ENCODE results near the gene SOX12.

SOX12 gene

GRCh38 chr20:325045-325888 is at the start of gene SOX12:
Gene SOX12 (plus strand): TSS chr20:325552. CDS start chr20:325925, 373 bp downstream.
- Histone ChIP-seq H3K27ac (peak within 1 kb of the TSS; percentile 90), H3K4me3 (peak within 1 kb of the TSS; percentile 96), H3K9me3 (ENCODE audit: low read depth, low read length) (no peaks in the 10 kb centered on the region), H3K9ac (ENCODE audit: insufficient read length) (peak within 1 kb of the TSS; percentile 76), H3K36me3 (ENCODE audit: insufficient read depth, low read length) (peaks cover 5% of the 10 kb centered on the region; the same call in 1 of the 2 replicates)
- no peak for DNase-seq (ENCODE audit: low read depth, low spot score)
- TF ChIP-seq POLR2AphosphoS5 (IDR thresholded peaks at IDR 0.05; ENCODE audit: borderline replicate concordance, low read depth, low read length) (peak; percentile 54; the same call in 1 of the 2 replicates), FOXP2 (optimal IDR thresholded peaks at IDR 0.05; ENCODE audit: control extremely low read depth, extremely low read length, insufficient read depth) (no peak)

GRCh38 chr20:275791-276190 is 49.6 kb upstream of the SOX12 start:
- Histone ChIP-seq H3K9ac (ENCODE audit: insufficient read length) (no peak overlapping the region), H3K36me3 (ENCODE audit: insufficient read depth, low read length) (no peaks in the 10 kb centered on the region; the same call in 1 of the 2 replicates)
- TF ChIP-seq POLR2AphosphoS5 (IDR thresholded peaks at IDR 0.05; ENCODE audit: borderline replicate concordance, low read depth, low read length): no peak
- TF ChIP-seq FOXP2 (optimal IDR thresholded peaks at IDR 0.05; ENCODE audit: control extremely low read depth, extremely low read length, insufficient read depth): no peak
- TF ChIP-seq EZH2 (IDR thresholded peaks at IDR 0.05): no peak

GRCh38 chr20:276620-277495 is 48.5 kb upstream of the SOX12 start:
- Histone ChIP-seq H3K36me3 (ENCODE audit: insufficient read depth, low read length) (no peaks in the 10 kb centered on the region; the same call in 1 of the 2 replicates), H3K4me3 (no peak overlapping the region), H3K27ac (no peak overlapping the region), H3K9me3 (ENCODE audit: low read depth, low read length) (no peaks in the 10 kb centered on the region), H3K9ac (ENCODE audit: insufficient read length) (no peak overlapping the region)
- DNase-seq (ENCODE audit: low read depth, low spot score): no peak
- no peak for TF ChIP-seq EZH2 (IDR thresholded peaks at IDR 0.05)
- no peak for TF ChIP-seq FOXP2 (optimal IDR thresholded peaks at IDR 0.05; ENCODE audit: control extremely low read depth, extremely low read length, insufficient read depth)
- TF ChIP-seq POLR2AphosphoS5 (IDR thresholded peaks at IDR 0.05; ENCODE audit: borderline replicate concordance, low read depth, low read length): no peak

More at GRCh38 chr20:275791-276190, 49.6 kb upstream of the SOX12 start:
- no peak overlapping the region for H3K4me3 ChIP-seq
- H3K9me3 ChIP-seq (ENCODE audit: low read depth, low read length): no peaks in the 10 kb centered on the region
- no peak for DNase-seq (ENCODE audit: low read depth, low spot score)
- no peak overlapping the region for H3K27ac ChIP-seq

- Histone ChIP-seq H3K4me3 (no peak overlapping the region), H3K27ac (no peak overlapping the region), H3K9ac (ENCODE audit: insufficient read length) (no peak overlapping the region), H3K9me3 (ENCODE audit: low read depth, low read length) (no peaks in the 10 kb centered on the region), H3K36me3 (ENCODE audit: insufficient read depth, low read length) (no peaks in the 10 kb centered on the region; the same call in 1 of the 2 replicates)
- DNase-seq (ENCODE audit: low read depth, low spot score): no peak
- TF ChIP-seq EZH2 (IDR thresholded peaks at IDR 0.05) (no peak), POLR2AphosphoS5 (IDR thresholded peaks at IDR 0.05; ENCODE audit: borderline replicate concordance, low read depth, low read length) (no peak), FOXP2 (optimal IDR thresholded peaks at IDR 0.05; ENCODE audit: control extremely low read depth, extremely low read length, insufficient read depth) (no peak)
These were observed 47.9 kb upstream of the SOX12 start for GRCh38 chr20:277496-277781.

- no peak overlapping the region for H3K4me3 ChIP-seq
- no peaks in the 10 kb centered on the region; the same call in 1 of the 2 replicates for H3K36me3 ChIP-seq (ENCODE audit: insufficient read depth, low read length)
- H3K9ac ChIP-seq (ENCODE audit: insufficient read length): no peak overlapping the region
- TF ChIP-seq EZH2 (IDR thresholded peaks at IDR 0.05) (no peak), FOXP2 (optimal IDR thresholded peaks at IDR 0.05; ENCODE audit: control extremely low read depth, extremely low read length, insufficient read depth) (no peak), POLR2AphosphoS5 (IDR thresholded peaks at IDR 0.05; ENCODE audit: borderline replicate concordance, low read depth, low read length) (no peak)
- no peak overlapping the region for H3K27ac ChIP-seq
- no peaks in the 10 kb centered on the region for H3K9me3 ChIP-seq (ENCODE audit: low read depth, low read length)
- no peak for DNase-seq (ENCODE audit: low read depth, low spot score)
These were observed 47.2 kb upstream of the SOX12 start for GRCh38 chr20:278181-278580.

GRCh38 chr20:278607-279571 is 46.5 kb upstream of the SOX12 start:
- DNase-seq (ENCODE audit: low read depth, low spot score): no peak
- Histone ChIP-seq H3K4me3 (no peak overlapping the region), H3K36me3 (ENCODE audit: insufficient read depth, low read length) (no peaks in the 10 kb centered on the region; the same call in 1 of the 2 replicates), H3K27ac (no peak overlapping the region), H3K9me3 (ENCODE audit: low read depth, low read length) (no peaks in the 10 kb centered on the region), H3K9ac (ENCODE audit: insufficient read length) (no peak overlapping the region)
- TF ChIP-seq FOXP2 (optimal IDR thresholded peaks at IDR 0.05; ENCODE audit: control extremely low read depth, extremely low read length, insufficient read depth) (no peak), POLR2AphosphoS5 (IDR thresholded peaks at IDR 0.05; ENCODE audit: borderline replicate concordance, low read depth, low read length) (no peak), EZH2 (IDR thresholded peaks at IDR 0.05) (no peak)

- no peak for DNase-seq (ENCODE audit: low read depth, low spot score)
- Histone ChIP-seq H3K9me3 (ENCODE audit: low read depth, low read length) (no peaks in the 10 kb centered on the region), H3K36me3 (ENCODE audit: insufficient read depth, low read length) (no peaks in the 10 kb centered on the region), H3K9ac (ENCODE audit: insufficient read length) (no peak overlapping the region), H3K4me3 (no peak overlapping the region), H3K27ac (no peak overlapping the region)
- TF ChIP-seq EZH2 (IDR thresholded peaks at IDR 0.05) (no peak), FOXP2 (optimal IDR thresholded peaks at IDR 0.05; ENCODE audit: control extremely low read depth, extremely low read length, insufficient read depth) (no peak), POLR2AphosphoS5 (IDR thresholded peaks at IDR 0.05; ENCODE audit: borderline replicate concordance, low read depth, low read length) (no peak)
These were observed 41.2 kb upstream of the SOX12 start for GRCh38 chr20:284172-284571.
